Smooth muscle cell (in vitro differentiated cells): ENCODE measurements around the gene NECTIN2. TPM values are rescaled to one million over a fixed set of nuclear protein-coding genes. Genes with fewer than 3 reads are reported as not detected.
A peak's percentile ranks its signal among the peaks of the same experiment; 100 is the strongest.

Experiments
- DNase-seq: peaks from one replicate; lab custom pipeline; 2025; ENCODE audit not compliant: unreplicated experiment; lab: John Stamatoyannopoulos, UW
- H2AFZ ChIP-seq: fragments of 200-600 bp; sonication (generic); 2 replicates; pipeline ENCODE4 v1.6.0; 2016; ENCODE audit warnings: antibody characterized with exemption, low read depth, mild to moderate bottlenecking
- H3F3A ChIP-seq: fragments of 200-600 bp; sonication (generic); 2 replicates; pipeline ENCODE4 v1.6.0; 2017; ENCODE audit warnings: antibody characterized with exemption, low read depth
- H3K27ac ChIP-seq: fragments of 200-600 bp; sonication (generic); 2 replicates; pipeline ENCODE4 v1.5.1; 2016; ENCODE audit warnings: low read depth, mild to moderate bottlenecking
- H3K27me3 ChIP-seq: fragments of 200-600 bp; sonication (generic); 2 replicates; pipeline ENCODE4 v1.6.1; 2016; ENCODE audit warnings: low read depth, mild to moderate bottlenecking
- H3K36me3 ChIP-seq: fragments of 200-600 bp; sonication (generic); 2 replicates; pipeline ENCODE4 v1.5.1; 2016; ENCODE audit warnings: low read depth
- H3K4me1 ChIP-seq: fragments of 200-600 bp; sonication (generic); 2 replicates; pipeline ENCODE4 v1.5.1; 2016; ENCODE audit warnings: low read depth
- H3K4me2 ChIP-seq: fragments of 200-600 bp; sonication (generic); 2 replicates; pipeline ENCODE4 v1.6.0; 2016; ENCODE audit warnings: mild to moderate bottlenecking
- H3K4me3 ChIP-seq: fragments of 200-600 bp; sonication (generic); 2 replicates; pipeline ENCODE4 v1.5.1; 2016; ENCODE audit warnings: mild to moderate bottlenecking
- H3K79me2 ChIP-seq: fragments of 200-600 bp; sonication (generic); 2 replicates; pipeline ENCODE4 v1.6.0; 2016; ENCODE audit warnings: low read depth, mild to moderate bottlenecking
- H3K9ac ChIP-seq: fragments of 200-600 bp; sonication (generic); 2 replicates; pipeline ENCODE4 v1.6.0; 2016; ENCODE audit warnings: low read depth
- H3K9me3 ChIP-seq: fragments of 200-600 bp; sonication (generic); replicated peaks from 2 replicates; pipeline ENCODE4 v1.5.1; 2016; ENCODE audit warnings: low read depth
- H4K20me1 ChIP-seq: fragments of 200-600 bp; sonication (generic); 2 replicates; pipeline ENCODE4 v1.6.0; 2016; ENCODE audit warnings: low read depth
- CTCF ChIP-seq: fragments of 200-600 bp; sonication (generic); IDR thresholded peaks from 2 replicates; pipeline ENCODE4 v1.5.1; 2017; ENCODE audit warnings: borderline replicate concordance, mild to moderate bottlenecking, antibody characterized with exemption; ENCODE audit not compliant: insufficient read depth, poor library complexity, severe bottlenecking
- WGBS: methylation state at CpG from one replicate; pipeline ENCODE4 v1.1.7; 2016; ENCODE audit warnings: low lambda C conversion rate; 5-methylcytosine and 5-hydroxymethylcytosine counted together
- polyA plus RNA-seq: library from polyadenylated mRNA; unstranded; fragments of >200 nt; fragmentation: Nextera tagmentation; extraction: Ambion mirVana; gene quantifications from 2 replicates; pipeline ENCODE4 v1.2.1, GENCODE V29; 2016
- total RNA-seq: library from RNA; depleted of rRNA; stranded (reverse); fragments of >200 nt; gene quantifications from 2 replicates; pipeline ENCODE4 v1.2.3, GENCODE V29; 2014

The NECTIN2 gene
- total and polyA plus RNA-seq, 2 experiments from 2014 or later, result 94.6 to 160 TPM

GRCh38 chr19:44839276-44839675 lies 6.8 kb upstream of the NECTIN2 start:
- Histone ChIP-seq H3K9ac (no peak overlapping the region), H3K36me3 (no peaks in the 10 kb centered on the region), H3K9me3 (no peaks in the 10 kb centered on the region), H2AFZ (no peak overlapping the region), H3K4me3 (no peak overlapping the region), H3K27me3 (no peaks in the 10 kb centered on the region), H4K20me1 (no peaks in the 10 kb centered on the region), H3F3A (no peaks in the 10 kb centered on the region), H3K4me2 (no peak overlapping the region), H3K27ac (no peak overlapping the region), H3K4me1 (no peaks in the 10 kb centered on the region), H3K79me2 (no peaks in the 10 kb centered on the region)
- 98% methylated on average over 2 of the region's 2 CpGs for WGBS
- no peak for TF ChIP-seq CTCF
- no peak for DNase-seq

- Histone ChIP-seq H3K79me2 (no peaks in the 10 kb centered on the region), H3F3A (no peaks in the 10 kb centered on the region), H3K27me3 (no peaks in the 10 kb centered on the region), H4K20me1 (no peaks in the 10 kb centered on the region), H2AFZ (no peak overlapping the region), H3K4me3 (no peak overlapping the region), H3K9ac (no peak overlapping the region), H3K4me1 (no peaks in the 10 kb centered on the region), H3K4me2 (no peak overlapping the region), H3K36me3 (no peaks in the 10 kb centered on the region), H3K27ac (no peak overlapping the region), H3K9me3 (no peaks in the 10 kb centered on the region)
- no peak for DNase-seq
- no peak for TF ChIP-seq CTCF
- 91% methylated on average over 7 of the region's 7 CpGs for WGBS
These were observed 5.3 kb upstream of the NECTIN2 start for GRCh38 chr19:44840811-44841210.

- H3K4me2 ChIP-seq, result no peak overlapping the region
- H3K36me3 ChIP-seq, result no peaks in the 10 kb centered on the region
- H3K4me1 ChIP-seq, result no peaks in the 10 kb centered on the region
- H3K9me3 ChIP-seq, result no peaks in the 10 kb centered on the region
- H3K4me3 ChIP-seq, result no peak overlapping the region
- H3K27me3 ChIP-seq, result no peaks in the 10 kb centered on the region
- H2AFZ ChIP-seq, result no peak overlapping the region
- no peak overlapping the region for H3K9ac ChIP-seq
- no peak for DNase-seq
- WGBS, result 91% methylated on average over 3 of the region's 3 CpGs
- H4K20me1 ChIP-seq, result no peaks in the 10 kb centered on the region
- no peaks in the 10 kb centered on the region for H3F3A ChIP-seq
- no peak overlapping the region for H3K27ac ChIP-seq
- peaks cover under 1% of the 10 kb centered on the region for H3K79me2 ChIP-seq
- TF ChIP-seq CTCF, result no peak
These were observed 4.9 kb upstream of the NECTIN2 start for GRCh38 chr19:44841231-44841630.

- no peak overlapping the region for H3K9ac ChIP-seq
- H3F3A ChIP-seq, result peaks cover 15% of the 10 kb centered on the region
- no peaks in the 10 kb centered on the region for H3K9me3 ChIP-seq
- peaks cover 35% of the 10 kb centered on the region for H4K20me1 ChIP-seq
- peak overlapping the region; percentile 91 for H3K4me2 ChIP-seq
- 22% methylated on average over 12 of the region's 12 CpGs for WGBS
- peak overlapping the region; percentile 98 for H3K4me3 ChIP-seq
- peaks cover 30% of the 10 kb centered on the region for H3K79me2 ChIP-seq
- H3K4me1 ChIP-seq, result peaks cover 8% of the 10 kb centered on the region
- no peak for DNase-seq
- H2AFZ ChIP-seq, result peak overlapping the region; percentile 87
- peak overlapping the region; percentile 15 for H3K27ac ChIP-seq
- no peak for TF ChIP-seq CTCF
- H3K36me3 ChIP-seq, result no peaks in the 10 kb centered on the region
- no peaks in the 10 kb centered on the region for H3K27me3 ChIP-seq
These were observed 848 bp upstream of the NECTIN2 start for GRCh38 chr19:44845286-44845611.
